NCI-H82 treated with DMSO at 0.1 percent for 48 hours (cell line): ENCODE data around the gene PTPRM.
"Not testable (repeated sequence)": the region's sequence is repeated elsewhere in the genome, so short reads cannot be mapped to it uniquely, and the experiment has no call there.

ENCODE experiments used
- DNase-seq: peaks from one replicate; lab custom pipeline; 2025; ENCODE audit not compliant: unreplicated experiment; lab: John Stamatoyannopoulos, UW

Gene PTPRM

DNA sequence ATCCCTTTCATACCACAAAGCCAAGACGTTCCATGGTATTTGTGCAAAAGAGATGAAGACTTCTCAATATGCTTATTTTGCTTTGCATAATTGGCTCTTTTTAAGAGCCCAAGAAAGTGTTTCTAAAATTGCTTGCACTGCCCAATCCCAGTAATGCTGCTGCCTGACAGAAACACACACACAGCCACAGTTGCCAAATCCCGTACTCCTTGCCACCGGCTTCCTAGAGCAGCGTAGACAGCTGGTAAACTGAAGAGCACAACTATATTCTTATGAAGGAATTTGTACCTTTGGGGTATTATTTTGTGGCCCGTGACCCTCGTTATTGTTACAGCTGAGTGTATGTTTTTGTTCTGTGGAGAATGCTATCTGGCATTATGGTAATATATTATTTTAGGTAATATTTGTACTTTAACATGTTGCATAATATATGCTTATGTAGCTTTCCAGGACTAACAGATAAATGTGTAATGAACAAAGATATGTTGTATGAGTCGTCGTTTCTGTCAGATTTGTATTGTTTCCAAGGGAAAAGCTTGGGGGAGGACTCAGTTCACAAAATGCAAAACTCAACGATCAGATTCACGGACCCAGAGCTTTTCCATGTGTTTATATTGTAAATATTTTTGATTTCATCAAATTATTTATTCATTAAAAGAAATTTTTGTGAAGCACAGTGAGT lies 839.2 kb downstream of the PTPRM start:
- no peak for DNase-seq

DNA sequence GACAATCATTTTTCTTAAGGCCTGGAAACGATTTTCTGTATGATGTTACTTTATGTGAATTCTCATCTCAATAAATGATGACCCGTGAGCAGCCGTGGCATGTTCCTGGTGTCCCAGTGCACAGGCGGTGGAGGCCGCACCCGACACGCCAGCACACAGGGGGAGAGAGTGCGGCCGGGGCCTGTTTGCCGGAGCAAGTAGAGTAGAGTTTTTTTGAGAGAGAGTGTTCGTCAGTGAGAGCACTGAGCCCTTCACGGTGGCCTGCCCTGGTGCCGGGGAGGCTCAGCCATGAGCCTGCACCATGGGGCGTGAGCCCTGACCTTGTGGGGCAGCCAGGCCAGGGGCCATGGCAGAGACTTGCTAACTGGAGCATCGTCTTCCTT lies 839.7 kb downstream of the PTPRM start:
- DNase-seq = no peak

DNA sequence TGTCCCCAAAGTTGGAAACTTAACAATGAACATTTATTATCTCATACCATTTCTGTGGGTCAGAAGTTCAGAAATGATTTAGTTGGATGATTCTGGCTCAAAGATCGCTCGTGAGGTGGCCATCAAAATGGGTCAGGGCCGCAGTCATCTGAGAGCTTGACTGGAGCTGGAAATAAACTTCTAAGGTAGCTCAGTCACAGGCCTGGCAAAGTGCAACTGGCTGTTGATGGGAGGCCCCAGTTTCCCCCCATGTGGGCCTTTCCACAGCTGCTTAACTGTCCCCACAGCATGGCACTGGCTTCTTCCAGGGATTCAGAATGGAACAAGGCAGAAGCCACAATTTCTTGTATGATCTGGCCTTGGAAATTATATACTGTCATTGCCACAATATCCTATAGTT lies 842.0 kb downstream of the PTPRM start:
- DNase-seq = no peak

DNA sequence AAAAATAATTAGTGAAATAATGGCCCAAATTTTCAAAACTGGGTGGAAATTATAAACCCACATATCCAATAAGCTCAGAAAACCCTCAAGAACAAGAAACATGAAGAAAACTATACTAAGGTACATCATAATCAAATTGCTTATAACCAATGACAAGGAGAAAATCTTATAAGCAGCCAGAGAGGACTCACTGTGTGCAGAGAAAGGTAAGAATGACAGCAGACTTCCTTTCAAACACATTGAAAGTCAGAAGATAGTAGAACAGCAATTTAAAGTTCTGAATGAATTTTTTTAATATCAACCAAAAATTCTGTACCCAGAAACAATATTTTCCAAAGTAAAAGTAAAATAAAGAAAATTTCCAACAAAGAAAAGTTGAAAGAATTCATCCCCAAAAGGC lies 844.4 kb downstream of the PTPRM start:
- DNase-seq = no peak

GRCh38 chr18:8412117-8412516 lies 845.0 kb downstream of the PTPRM start:
- no peak for DNase-seq

GRCh38 chr18:8413189-8413588 lies 846.1 kb downstream of the PTPRM start:
- DNase-seq = no peak

- no peak for DNase-seq
These were observed 846.6 kb downstream of the PTPRM start for GRCh38 chr18:8413751-8414150.

DNA sequence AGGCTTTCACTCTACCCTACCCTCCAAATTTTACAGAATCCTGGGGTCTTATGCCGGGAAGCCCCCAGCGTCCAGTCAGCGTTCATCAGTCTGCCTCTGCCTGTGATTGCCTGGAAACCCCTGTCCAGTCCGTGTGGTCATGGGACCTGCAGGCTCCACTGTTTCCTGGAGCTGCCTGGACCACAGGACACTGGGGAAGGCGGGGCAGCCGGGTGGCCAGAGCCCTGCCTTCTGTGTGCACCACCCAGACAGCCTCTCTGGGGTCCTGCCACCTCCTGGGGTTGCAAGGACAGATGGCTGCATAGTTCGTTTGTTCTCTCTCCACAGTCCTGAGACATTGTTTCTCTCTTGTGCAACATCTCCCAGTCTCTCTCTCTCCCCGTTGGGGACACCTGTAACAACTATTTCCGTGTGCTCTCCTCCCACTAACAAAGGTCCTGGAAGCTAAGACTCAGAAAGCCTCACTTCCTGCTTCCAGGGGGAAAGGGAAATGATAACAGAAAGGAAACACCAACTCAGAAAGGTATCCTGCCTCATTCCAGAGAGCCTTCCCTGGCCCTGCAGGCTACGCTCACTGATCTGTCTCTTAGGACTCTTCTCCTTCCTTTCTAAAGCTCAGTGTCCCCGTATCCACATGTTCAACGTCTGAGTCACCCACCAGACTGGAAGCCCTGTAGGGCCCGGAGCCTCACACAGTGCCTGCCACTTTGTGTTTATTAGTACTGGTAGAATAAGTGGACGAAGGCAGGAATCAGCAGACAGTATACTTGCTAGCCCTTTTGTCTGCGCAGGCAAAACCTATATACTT lies 849.3 kb downstream of the PTPRM start:
- no peak for DNase-seq

DNA sequence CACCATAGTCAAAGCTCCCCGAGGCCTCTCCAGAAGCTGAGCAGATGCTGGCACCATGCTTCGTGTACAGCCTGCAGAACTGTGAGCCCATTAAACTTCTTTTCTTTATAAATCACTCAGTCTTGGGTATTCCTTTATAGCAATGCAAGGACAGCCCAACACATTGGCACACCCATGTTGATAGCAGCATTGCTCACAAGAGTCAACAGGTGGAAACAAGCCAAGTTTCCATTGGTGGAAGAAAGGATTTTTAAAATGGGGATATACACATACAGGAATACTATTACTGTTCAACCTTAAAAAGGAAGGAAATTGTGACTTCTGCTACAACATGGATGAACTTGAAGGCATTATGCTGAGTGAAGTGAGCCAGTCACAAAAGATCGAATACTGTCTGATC lies 855.3 kb downstream of the PTPRM start:
- DNase-seq = no peak

- no peak for DNase-seq
These were observed 856.0 kb downstream of the PTPRM start for GRCh38 chr18:8423051-8423557.

GRCh38 chr18:8424481-8424880 lies 857.4 kb downstream of the PTPRM start:
- DNase-seq = no peak

DNA sequence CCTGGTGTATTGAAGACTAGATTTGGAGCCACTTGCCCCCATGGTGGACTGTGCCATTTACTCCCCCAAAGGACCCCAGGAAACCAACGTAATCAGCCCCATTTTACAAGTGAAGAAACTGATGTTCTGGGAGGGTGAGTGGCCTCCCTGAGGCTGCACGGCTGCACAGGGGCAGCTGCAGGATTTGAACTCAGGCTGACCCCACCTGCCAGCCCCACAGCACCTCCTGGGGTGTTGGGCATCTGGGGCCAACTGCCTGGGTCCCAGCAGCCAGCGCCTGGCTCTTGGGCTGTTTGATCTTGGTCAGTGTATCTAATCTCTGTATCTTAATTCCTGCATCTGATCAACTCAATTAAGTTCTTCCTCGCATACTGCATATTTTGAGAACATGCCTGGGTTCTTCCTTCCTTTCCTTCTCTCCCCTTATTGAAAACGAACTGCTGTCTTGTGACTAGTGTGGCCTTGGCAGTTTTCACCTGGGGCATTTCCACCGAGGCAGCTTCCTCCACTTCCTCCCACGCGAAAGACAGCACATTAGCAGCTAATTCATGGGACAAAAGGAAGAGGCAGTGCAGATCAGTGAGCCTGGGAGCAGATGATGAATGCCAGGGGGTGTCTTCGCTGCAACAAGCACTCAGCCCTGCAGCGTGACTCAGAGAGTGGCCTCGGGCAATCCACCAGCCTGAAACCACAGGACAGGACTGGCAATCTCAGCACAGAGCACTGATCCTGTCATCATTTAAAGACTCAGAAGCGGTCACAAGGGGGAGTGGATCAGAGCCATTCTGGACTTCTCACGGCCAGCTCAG lies 858.0 kb downstream of the PTPRM start:
- DNase-seq = no peak

GRCh38 chr18:8426401-8426800 lies 859.3 kb downstream of the PTPRM start:
- no peak for DNase-seq

GRCh38 chr18:8427339-8427738 lies 860.2 kb downstream of the PTPRM start:
- DNase-seq = no peak

- DNase-seq = no peak
These were observed 861.8 kb downstream of the PTPRM start for GRCh38 chr18:8428951-8429350.

DNA sequence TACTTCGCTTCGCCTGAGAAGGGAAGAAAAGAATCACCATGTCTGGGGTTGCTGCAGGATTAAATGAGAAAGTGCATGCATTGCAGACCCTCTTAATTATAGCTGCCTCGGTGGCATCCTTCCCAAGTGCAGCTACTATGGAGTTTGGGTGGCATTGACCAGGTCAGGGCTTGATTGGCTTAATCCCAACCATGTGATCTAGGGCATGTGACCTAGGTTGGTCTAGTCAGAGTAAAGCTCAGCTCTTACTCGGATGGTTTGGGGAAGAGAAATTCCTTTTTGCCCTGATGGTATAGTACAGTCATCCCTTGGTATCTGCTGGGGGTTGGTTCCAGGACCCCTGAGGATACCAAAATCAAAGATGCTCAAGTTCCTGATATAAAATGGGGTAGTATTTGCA lies 863.9 kb downstream of the PTPRM start:
- no peak for DNase-seq

- DNase-seq = no peak
These were observed 866.2 kb downstream of the PTPRM start for GRCh38 chr18:8433323-8433722.

DNA sequence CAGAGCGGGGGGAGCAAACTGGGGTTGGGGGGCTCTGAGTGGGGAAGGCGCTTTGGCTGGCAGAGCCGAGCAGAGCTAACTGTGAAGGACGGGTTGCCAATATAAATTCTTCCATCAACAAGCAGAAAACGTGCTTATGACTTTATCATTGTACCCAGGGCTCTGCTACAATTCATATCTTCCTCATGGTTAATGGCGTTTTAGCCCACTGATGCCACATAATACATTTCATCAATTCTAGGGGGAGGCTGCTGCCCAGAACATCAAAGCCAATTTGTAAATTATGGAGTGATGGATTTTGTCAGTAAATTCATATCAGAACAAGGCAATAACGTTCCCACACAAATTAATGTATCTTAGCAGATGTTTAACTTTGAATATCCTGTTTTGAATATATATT lies 866.7 kb downstream of the PTPRM start:
- no peak for DNase-seq

GRCh38 chr18:8435376-8435775 lies 868.3 kb downstream of the PTPRM start:
- no peak for DNase-seq

DNA sequence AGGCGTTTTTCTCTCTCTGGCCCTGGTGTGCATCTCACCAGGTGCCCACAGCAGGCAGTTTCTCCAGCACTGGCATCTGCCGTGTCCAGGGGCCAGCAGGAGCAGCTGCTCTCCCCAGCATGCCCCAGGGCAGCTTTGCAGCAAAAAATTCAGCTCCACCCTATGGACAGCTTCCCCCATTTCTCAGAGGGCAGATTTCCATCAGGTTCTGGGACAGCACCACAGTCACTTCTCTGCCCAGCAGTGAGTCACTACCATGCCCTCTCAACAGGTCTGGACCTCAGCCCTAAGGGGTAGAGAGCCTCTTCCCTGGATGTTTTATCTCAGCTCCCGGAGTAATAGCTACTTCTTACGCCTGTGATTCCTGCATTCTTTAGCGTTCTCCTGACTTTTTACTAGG lies 871.9 kb downstream of the PTPRM start:
- DNase-seq = no peak

GRCh38 chr18:8443505-8443904 lies 876.4 kb downstream of the PTPRM start:
- DNase-seq = no peak

GRCh38 chr18:8446936-8447335 lies 879.8 kb downstream of the PTPRM start:
- DNase-seq = not testable (repeated sequence)
